A549 (cell line): Measurements from ENCODE around the gene GLYAT.

Experiments
- CBX8 ChIP-seq: fragments of 200-600 bp; sonication (generic); IDR thresholded peaks from 2 replicates; pipeline ENCODE4 v1.6.1; 2016
- HDAC2 ChIP-seq: fragments of 200-600 bp; sonication (generic); IDR thresholded peaks from 2 replicates; pipeline ENCODE4 v1.6.1; 2016
- HEYL ChIP-seq: fragments of 250-450 bp; sonication (Bioruptor Pico); IDR thresholded peaks from 2 replicates; pipeline ENCODE4 v1.8.0; 2021; ENCODE audit warnings: mild to moderate bottlenecking, moderate library complexity
- MYC ChIP-seq: IDR thresholded peaks from 2 replicates; pipeline ENCODE4 v1.6.1; 2012; ENCODE audit warnings: mild to moderate bottlenecking, inconsistent platforms, low read length, improper control_type of control experiment, borderline replicate concordance
- PBX3 ChIP-seq: IDR thresholded peaks from 2 replicates; pipeline ENCODE4 v1.6.1; 2012
- POLR2A ChIP-seq: IDR thresholded peaks from 2 replicates; pipeline ENCODE4 v1.6.1; 2012; ENCODE audit warnings: mild to moderate bottlenecking, low read length
- RAD21 ChIP-seq, 2 experiments: fragments of >200 bp in 1 of 2; sonication (Bioruptor Twin) in 1 of 2; formaldehyde crosslinking in 1 of 2; IDR thresholded peaks in 1 of 2; conservative IDR thresholded peaks in 1 of 2; 2 replicates in 1 of 2; 3 replicates in 1 of 2; pipeline ENCODE4 v1.6.1; 2012 to 2018; ENCODE audit warnings: inconsistent platforms in 1 of 2
- TF ChIP-seq, protein P1 (sequence below): fragments of >200 bp; sonication (Bioruptor Twin); formaldehyde crosslinking; IDR thresholded peaks from 3 replicates; pipeline ENCODE4 v1.5.1; 2016
- TF ChIP-seq, protein P2 (sequence below): fragments of 250-450 bp; sonication (Bioruptor Pico); IDR thresholded peaks from 2 replicates; pipeline ENCODE4 v1.5.0; 2021; ENCODE audit warnings: mild to moderate bottlenecking, moderate library complexity, borderline replicate concordance

DNA sequence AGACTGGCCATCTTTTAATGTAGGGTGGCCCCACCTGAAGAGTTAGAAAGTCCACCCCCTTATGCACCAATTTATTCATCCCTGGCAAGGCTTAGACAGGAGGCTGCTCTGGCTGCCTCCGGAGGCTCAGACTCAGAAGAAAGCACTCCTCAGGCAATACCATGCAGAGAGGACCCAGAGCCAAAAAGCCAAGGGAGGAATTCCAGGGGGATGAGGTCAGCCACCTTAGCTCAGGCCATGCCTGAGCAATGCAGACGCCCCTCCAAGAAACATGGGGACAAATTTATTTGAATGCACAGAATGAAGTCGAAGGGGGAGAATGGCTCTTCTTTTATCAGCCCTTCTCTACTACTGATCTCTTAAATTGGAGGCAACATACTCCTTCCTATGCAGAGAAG, 39.7 kb upstream of the GLYAT start:
- TF ChIP-seq, protein P1, sequence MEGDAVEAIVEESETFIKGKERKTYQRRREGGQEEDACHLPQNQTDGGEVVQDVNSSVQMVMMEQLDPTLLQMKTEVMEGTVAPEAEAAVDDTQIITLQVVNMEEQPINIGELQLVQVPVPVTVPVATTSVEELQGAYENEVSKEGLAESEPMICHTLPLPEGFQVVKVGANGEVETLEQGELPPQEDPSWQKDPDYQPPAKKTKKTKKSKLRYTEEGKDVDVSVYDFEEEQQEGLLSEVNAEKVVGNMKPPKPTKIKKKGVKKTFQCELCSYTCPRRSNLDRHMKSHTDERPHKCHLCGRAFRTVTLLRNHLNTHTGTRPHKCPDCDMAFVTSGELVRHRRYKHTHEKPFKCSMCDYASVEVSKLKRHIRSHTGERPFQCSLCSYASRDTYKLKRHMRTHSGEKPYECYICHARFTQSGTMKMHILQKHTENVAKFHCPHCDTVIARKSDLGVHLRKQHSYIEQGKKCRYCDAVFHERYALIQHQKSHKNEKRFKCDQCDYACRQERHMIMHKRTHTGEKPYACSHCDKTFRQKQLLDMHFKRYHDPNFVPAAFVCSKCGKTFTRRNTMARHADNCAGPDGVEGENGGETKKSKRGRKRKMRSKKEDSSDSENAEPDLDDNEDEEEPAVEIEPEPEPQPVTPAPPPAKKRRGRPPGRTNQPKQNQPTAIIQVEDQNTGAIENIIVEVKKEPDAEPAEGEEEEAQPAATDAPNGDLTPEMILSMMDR, result no peak
- TF ChIP-seq, protein P2, sequence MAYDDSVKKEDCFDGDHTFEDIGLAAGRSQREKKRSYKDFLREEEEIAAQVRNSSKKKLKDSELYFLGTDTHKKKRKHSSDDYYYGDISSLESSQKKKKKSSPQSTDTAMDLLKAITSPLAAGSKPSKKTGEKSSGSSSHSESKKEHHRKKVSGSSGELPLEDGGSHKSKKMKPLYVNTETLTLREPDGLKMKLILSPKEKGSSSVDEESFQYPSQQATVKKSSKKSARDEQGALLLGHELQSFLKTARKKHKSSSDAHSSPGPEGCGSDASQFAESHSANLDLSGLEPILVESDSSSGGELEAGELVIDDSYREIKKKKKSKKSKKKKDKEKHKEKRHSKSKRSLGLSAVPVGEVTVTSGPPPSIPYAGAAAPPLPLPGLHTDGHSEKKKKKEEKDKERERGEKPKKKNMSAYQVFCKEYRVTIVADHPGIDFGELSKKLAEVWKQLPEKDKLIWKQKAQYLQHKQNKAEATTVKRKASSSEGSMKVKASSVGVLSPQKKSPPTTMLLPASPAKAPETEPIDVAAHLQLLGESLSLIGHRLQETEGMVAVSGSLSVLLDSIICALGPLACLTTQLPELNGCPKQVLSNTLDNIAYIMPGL (CRISPR knock-in tag), result no peak
- TF ChIP-seq HDAC2 (no peak), POLR2A (no peak), MYC (no peak), PBX3 (no peak), CBX8 (no peak), HEYL (CRISPR knock-in tag) (no peak), RAD21 (conservative IDR thresholded peaks at IDR 0.05 in 1 of 2, IDR thresholded peaks at IDR 0.05 in 1 of 2) (no peak)
